ENCODE measurements around the gene WWOX.

The WWOX gene

DNA sequence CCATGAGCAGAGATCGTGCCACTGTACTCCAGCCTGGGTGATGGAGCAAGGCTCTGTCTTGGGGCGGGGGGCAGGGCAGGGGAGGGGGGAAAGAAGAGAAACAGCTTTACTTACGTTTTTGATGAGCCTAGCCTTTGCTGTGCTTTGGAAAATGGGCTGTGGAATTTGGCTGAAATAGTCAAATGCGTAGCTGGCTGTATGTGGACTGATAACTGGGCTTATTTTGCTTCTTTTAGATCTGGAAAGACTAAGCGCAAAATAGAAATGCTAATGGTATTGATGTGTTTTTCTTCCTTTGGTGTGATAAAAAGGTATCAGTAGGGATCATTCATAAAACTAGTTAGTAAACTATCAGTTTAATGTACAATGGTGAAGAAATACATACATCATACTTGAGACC is 346.4 kb downstream of the WWOX start:
- DNase-seq, result no peak

DNA sequence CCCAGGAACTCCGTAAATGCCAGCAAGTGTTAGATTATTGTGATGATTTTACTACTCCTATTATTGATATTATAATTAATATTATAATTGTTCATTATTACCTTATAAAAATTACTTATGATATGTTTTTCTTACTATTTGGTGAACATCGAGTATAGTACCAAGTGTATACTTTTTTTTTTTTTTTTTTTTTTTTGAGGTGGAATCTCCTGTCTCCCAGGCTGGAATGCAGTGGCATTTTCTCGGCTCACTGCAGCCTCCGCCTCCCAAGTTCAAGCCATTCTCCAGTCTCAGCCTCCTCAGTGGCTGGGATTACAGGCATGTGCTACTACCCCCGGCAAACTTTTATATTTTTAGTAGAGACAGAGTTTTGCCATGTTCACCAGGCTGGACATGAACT is 347.0 kb downstream of the WWOX start:
- no peak for DNase-seq

DNA sequence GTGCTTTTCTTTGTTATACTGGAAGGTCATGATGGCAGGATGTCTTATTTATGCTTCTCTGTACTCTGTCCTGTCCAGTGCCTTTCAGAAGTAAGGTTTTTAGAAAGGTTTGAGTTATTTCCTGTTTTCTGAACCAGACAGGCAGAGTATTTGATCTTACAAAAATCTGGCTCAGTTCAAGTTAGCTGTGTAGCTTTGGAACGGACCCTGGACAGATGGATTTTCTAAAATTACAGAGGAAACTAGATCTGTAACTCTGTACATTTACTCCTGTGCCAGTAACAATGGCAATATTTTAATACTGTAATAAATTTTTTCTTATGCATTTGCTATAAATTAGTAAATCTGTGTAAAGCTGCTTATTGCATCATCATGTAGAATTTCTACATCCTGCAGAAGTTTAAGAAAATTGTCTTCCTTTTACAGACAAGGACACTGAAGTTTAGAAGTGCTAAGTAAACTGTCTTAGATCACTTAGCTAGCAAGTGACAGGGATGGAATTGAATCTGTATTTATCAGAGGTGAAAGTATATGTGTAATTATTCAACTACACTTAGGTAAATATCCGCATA is 347.6 kb downstream of the WWOX start:
- no peak for DNase-seq

DNA sequence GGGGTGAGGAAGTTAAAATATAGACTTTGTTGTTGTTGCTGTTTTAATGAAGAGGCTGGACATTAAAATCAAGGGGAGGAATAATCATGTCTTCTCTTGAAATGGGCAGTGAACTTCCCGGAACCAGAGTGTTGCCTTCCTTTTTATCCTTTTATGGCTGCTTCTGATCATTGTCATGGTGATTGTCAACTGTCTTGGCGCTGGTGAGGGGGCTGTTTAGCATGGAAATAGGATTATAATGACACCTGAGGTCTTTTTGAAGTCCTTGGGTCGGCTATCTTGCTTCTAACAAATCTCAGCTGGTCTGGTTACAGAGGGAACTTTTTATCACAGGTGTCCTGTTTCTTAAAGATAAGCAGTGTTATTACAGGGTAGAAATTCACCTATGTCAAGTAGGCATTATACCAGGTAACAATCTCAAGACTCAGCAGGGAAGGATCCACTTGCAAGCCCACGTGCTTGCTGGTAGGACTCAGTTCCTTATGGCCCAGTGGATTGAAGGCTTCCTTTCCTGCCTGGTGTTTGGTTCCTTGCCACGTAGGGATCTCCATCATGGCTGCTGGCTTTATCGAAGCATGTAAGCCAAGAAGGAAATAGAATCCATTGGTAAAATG is 349.3 kb downstream of the WWOX start:
- no peak for DNase-seq

DNA sequence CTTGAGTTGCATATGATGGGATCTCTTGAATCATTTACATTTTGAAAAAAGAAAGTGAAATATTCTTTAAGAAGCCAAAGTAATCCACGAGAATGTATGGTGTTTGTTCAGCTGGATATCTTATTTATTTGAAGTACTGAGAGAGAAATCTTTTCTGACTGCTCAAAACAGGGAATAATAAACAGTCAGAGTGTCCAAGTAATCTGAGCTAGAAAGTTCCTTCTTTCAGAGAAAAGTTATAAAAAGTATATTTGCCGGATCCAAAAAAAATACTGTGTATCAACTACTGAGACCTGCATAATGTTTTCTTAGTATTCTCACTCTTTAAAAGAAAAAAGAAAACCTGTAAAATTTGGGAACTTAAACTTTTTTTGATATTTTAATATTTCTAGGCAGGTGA is 350.8 kb downstream of the WWOX start:
- no peak for DNase-seq

DNA sequence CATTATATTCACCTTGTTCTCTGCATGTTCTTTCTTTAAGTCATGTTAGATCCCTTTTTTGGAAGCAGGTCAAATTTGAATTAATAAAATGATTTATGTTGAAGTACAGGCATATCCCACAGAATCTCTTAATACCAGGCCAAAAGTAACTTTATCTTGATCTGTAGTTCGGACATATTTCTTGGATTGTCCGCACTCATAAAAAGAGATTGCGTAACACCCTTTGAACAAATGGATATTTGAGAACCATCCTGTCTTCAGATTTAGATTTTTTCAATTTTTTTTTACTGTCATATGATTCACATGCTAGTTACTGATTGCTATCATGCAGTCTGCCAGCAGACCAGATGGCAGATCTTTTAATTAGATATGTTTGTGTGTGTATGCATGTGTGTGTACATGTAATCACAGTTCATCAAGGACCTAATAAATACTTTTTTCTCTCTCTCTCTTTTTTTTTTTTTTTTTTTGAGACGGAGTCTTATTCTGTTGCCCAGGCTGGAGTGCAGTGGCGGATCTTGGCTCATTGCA is 352.6 kb downstream of the WWOX start:
- DNase-seq, result no peak

DNA sequence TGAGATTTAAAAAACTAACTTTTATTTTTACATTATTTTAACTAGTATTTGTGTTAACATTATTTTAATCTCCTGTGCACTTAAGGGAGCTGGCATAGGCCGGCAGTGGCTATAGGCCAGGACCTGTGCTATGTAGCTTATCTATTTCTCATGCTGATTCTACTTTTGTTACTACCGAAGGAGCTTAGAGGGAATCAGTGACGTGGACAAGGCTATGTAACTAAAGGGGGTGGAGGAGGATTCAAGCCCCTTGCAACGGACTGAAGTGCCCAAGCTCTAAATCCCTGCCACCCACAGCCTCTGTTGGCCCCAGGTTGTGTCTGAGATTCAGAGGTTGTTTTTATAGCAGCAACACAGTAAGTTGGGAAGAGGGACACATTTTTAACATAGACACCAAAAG is 356.4 kb downstream of the WWOX start:
- no peak for DNase-seq

DNA sequence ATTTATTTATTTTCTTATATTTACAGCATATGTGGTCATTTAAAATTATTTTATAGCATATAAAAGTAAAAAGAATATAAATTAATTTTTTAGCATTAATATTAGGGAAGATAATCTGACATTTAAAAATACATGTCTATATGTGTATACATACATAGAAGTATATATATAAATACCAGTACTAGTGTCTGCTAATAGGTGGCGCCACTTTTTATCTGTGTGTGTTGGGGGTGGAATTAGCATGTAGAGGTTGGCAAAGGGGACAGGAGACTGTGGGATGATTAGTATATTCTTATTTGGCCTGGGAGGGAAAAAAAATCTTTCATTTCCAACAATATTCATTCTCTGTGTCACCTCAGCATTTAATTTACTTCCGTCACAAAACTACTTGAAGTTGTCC is 359.1 kb downstream of the WWOX start:
- no peak for DNase-seq

DNA sequence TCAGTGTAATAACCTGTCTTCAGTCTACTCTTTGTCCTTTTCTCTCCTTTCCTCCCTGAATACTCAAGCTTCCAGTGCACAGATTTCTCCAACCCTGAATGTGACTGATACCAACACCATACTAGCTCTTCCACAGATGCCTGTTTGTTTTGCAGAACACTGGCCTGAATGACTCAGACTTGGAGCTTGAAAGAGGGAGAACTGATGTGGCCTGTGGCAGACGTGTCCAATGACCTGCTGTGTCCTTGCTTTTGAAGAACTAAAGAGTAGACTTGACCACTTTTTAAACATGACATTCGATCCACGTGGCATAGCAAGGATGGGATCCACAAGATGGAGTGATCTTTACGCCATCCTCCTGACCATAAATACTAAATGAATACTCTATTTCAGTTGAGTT is 361.0 kb downstream of the WWOX start:
- DNase-seq, result no peak

DNA sequence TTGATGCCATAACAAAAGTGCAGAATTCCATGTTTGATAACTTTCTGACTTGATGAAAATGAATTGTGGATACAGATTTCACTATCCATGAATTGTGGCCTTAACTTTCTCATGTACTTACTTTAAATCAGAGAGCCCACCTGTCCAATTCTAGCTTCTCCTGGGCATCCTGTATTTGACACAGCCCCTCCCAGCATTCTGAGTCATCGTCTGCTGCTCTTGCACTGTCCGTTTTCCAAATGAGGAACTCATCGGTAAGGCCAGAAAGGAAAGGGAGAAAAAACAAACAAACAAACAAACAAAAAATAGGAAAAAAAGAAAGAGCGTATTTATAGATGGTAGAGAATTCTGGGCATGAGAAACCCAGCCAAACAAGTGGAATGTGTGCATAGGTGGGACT is 361.6 kb downstream of the WWOX start:
- DNase-seq, result no peak

DNA sequence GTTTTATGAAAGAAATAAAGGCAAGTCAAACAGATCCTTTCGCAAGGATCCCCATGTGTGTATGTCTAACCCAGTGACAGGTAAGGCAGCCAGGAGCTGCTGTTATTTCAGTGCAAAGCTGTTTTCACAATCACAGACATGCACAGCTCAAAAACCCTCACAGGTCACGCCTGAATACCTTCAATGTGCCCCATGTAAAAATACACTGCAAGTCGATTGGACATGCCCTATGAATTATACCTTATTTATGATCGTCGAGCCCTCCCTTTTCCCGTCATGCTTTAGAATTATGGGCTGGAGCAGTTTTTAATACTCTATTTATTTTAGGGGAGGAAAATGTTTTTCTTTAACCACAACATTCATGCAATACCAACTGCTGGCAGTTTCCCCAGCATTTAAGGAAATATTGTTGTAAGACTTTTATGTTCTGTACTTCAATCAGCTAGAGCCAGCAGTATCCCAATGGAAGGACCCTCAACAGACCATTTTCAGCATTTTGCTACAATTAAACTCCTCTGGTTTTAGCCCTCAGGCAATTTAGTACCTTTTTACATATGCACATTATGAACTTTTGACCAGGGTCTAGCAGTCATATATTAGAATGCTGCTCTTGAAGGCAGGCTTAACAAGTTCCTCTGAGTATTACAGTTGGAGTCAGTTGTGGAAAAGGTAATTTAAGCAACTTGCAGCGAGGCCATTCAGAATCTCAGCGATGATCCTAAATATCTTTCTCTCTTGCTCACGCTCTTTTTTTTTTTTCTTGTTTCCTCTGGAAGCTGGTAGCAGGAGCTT is 362.2 kb downstream of the WWOX start:
- no peak for DNase-seq

DNA sequence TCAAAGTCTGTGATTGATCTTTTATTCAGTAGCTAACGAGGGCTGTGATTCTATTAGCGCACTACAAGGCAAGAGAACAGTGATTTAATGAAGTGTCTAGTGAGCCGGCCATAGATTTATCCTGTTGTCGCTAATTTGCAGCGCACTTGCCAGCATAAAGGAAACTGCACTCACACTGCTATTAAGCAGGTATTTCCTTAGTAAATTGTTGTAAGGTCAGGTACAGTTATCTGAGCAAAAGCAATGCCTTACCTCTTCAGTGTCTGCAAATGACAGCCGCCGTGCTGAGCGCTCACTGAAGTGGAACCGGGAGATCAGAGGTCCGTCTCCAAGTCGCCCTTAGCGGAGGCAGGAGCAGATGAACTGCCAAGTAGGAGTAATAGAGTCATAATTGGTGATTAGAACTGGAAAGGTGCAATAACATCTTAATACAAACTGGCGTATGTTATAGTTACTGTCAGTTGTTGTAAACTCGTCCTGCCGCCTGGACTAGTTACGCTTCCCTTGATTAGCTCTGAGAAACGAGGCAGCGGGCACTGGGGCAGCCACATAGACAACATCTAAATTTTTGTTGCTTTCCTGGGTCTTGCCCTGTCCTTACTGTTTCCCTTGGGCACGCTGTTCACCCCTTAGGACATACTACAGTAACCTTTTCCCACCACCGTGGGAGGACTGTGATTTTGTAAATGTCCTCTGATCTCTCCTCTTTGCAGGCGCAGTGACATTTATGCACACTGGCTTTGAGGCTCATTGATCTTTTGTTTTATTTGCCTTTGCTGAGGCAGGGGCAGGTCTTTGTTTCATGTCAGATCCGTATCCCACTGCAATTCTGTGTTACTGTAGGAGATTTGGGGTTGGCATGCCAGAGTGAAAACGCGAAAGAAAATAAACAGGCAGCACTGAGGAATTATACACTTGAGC is 363.1 kb downstream of the WWOX start:
- DNase-seq, result no peak

DNA sequence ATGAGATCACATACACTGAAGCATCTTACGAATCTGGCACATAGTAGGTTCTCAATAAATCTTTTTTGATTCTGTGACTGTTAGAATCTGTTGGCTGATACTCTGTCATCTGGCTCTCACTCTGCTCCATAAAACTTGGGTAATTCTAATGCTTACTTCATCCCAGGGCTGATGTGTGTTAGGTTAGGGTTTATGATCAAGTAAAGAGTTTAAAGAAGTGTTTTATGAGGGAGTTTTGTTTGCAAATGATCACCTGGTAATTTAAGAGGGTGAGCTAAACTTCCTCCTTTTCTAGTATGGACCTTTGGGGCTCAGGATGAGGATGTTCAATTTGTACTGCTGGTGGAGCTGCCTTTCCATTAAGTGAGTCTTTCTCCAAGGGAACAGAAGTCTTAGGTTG is 364.1 kb downstream of the WWOX start:
- no peak for DNase-seq

DNA sequence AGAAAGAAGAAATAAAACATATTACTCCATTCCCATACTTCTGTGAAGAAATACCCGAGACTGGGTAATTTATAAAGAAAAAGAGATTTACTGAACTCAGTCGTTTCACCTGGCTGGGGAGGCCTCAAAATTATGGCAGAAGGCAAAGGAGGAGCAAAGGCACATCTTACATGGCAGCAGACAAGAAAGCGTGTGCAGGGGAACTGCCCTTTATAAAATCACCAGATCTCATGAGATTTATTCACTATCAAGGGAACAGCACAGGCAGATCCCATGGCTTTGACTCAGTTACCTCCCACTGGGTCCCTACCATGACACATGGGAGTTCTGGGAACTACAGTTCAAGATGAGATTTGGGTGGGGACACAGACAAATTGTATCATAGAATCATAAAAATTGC is 365.4 kb downstream of the WWOX start:
- no peak for DNase-seq

DNA sequence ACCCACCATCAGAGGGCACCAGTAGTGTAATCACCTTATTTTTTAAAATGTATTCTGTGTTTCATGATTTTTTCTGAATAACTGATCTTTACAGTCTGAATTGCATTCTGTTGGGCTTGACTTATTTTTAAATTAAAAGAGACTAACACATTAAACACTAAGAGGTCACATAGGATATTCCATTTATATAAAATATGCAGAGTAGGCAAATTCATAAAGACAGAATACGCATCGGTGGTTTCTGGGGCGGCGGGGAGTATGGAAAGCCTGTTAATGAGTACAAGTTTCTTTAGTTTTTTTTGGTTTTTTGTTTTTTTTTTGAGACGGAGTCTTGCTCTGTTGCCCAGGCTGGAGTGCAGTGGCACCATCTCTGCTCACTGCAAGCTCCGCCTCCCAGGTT is 366.3 kb downstream of the WWOX start:
- no peak for DNase-seq

DNA sequence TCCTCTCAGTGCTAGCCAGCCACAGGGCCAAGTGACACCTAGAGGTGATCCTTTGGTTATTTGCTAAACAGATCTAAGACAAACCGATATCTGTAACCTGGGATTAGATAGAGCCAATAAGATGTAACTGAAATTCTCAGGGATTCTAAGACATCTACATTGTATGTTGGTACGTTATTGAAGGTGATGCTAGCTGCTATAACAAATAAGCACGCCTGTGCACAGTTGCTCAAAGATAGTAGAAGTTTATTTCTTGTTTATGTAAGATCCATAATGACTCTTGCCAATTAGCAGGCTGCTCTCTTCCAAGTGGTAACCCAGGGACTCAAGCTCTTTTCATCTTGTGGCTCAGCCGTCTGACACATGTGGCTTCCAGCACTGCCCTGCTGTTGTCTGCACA is 370.3 kb downstream of the WWOX start:
- no peak for DNase-seq

DNA sequence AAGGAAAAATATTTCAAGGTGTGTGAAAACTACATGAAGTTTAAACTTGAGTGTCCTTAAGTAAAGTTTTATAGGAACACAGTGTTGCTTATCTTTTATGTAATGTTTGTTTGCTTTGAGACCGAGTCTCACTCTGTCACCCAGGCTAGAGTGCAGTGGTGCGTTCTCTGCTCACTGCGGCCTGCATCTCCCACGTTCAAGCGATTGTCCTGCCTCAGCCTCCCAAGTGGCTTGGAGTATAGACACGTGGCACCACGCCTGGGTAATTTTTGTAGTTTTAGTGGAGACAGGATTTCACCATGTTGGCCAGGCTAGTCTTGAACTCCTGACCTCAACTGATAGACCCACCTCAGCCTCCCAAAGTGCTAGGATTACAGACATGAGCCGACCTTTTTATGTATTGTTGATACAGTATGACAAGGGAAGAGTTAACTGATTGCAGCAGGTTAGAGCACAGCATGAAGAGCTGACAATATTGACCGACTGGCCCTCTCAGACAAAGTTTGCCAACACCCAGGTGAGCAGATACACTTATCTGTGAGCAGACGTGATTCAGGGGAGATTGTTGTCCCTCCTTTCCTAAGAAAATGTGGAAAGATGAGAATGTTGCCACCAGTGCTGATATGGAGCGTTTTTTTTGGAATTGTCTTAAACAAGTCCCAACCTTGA is 373.7 kb downstream of the WWOX start:
- DNase-seq, result no peak

DNA sequence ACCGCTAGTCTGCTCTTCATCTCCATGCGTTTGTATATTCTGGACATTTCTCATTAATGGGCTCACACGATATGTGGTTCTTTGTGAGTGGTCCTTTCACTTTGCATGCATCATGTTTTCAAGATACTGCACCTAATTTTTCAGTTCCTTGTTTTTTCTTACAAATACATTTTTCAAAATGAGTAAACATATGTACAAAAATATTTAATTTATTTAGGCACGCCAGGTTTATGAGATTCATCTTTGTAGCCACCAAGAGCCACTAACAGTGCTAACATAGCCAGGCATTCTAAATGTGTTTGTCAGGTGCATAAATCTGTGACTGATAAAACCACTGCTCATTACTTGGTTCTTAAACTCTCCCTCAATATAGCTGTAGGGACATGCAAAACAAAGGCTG is 375.3 kb downstream of the WWOX start:
- DNase-seq, result no peak

DNA sequence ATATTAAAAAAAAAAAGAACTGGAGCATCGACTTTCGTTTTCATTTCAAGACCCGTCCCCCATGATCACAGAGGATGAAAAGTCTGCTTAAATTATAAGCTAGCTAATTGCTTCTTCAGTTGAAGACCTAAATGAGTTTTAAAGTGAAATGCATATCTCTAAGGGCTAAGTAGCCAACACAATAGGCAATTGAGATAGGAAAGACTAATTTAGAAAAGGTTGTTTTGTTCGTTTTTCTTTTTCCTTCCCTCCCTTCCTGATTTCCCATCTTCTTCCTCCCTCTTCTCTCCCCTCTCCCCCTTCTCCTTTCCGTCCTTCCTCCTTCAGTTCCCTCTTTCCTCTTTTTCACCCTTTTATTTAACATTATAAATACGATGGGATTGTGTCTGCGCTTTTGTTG is 377.2 kb downstream of the WWOX start:
- DNase-seq, result no peak

DNA sequence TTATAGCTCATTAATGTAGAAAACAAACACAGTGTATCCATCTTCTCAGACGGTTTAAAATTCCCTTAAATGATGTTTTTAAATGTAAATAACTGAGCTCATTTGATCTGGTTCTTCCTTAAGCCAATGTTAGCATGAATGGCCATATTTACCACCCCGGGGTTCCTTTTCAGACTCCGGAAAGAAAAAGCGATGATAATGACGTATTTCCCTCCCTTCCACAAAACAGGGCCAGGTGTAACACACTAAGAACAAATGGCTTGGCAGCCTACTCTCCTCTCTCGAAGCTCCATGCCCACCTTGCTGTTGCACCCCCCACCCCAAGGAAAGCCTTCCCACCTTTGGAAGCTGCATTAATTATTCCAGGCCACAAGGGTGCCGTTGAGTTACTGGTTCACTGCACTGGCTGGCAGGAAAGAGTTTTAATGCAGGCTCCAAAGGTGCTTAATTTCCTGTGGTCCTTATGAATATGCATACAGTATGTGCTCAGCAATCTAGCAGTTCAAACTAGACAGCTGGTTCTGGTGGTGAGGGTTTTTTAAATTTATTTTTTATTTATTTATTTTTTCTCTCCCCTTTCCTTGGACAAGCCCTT is 378.9 kb downstream of the WWOX start:
- no peak for DNase-seq

DNA sequence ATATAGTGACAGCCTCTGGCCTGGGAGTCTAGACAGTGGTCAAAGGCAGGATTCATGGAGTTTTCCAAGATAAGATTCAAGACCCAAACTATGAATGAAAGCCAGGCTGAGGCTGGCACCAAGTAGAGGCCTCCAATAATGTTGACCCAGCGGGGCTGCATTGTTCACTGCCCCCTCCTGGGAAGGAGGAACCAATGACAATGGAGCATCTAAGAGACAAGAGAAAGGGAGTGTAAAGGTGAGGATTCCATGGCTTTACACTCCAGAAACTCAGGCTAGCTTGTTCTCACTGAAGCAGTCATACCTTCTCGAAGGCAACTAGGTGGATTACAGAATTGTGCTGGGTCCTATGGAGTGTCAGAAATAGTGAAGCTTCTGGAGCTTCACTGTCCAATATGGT is 380.3 kb downstream of the WWOX start:
- DNase-seq, result no peak

DNA sequence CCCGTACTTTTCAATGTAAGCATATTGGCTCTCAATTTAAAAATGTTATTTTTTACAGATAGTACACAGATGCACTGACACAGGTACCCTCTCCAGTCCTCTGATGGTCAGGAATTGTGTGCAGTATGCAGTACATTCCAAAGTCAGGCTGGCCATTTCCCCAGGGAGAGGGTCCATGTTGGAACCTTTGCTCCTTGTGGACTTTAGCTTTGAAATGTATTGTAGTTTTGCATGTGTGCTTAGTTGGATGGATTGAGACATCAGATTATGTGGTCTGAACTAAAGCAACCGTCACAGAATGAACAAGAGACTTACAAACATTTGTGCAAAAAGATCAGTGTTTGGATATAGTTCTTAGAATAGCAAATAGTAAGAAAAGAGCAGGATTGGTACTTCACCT is 381.1 kb downstream of the WWOX start:
- DNase-seq, result no peak

Measured in NCI-H69 (cell line).